SK-N-SH treated with all-trans-retinoic acid at 6 μM for 48 hours (cell line): ENCODE results near the gene GINS1.

Experiments
- OSR1 ChIP-seq: fragments of 250-450 bp; sonication (Bioruptor Pico); IDR thresholded peaks from 2 replicates; pipeline ENCODE4 v1.8.0; 2022; ENCODE audit warnings: moderate library complexity, mild to moderate bottlenecking, inconsistent platforms
- PPARA ChIP-seq: fragments of 250-450 bp; sonication (Bioruptor Pico); IDR thresholded peaks from 2 replicates; pipeline ENCODE4 v1.5.0; 2020; ENCODE audit warnings: mild to moderate bottlenecking, borderline replicate concordance
- ZC3H10 ChIP-seq: fragments of 250-450 bp; sonication (Bioruptor Pico); IDR thresholded peaks from 2 replicates; pipeline ENCODE4 v1.5.1; 2021; ENCODE audit warnings: mild to moderate bottlenecking, moderate library complexity

GRCh38 chr20:25447671-25448070 is 40.2 kb downstream of the GINS1 start:
- TF ChIP-seq ZC3H10 (CRISPR knock-in tag) (no peak), PPARA (no peak), OSR1 (no peak)
